Keratinocyte (primary cell): ENCODE results near the gene MRPL10. TPM values are rescaled to one million over a fixed set of nuclear protein-coding genes. Genes with fewer than 3 reads are reported as not detected.

Experiments
- DNase-seq: peaks from one replicate; pipeline ENCODE4 v3.0.0-alpha.2; 2011; ENCODE audit warnings: low read depth, missing footprints, low spot score
- FAIRE-seq: peaks from 2 replicates; lab custom pipeline; 2011; peaks lifted over from hg19 to GRCh38; lab: Jason Lieb, UNC
- H2AFZ ChIP-seq: 2 replicates; pipeline ENCODE4 v1.6.0; 2012; ENCODE audit warnings: low read length, control low read depth, inconsistent platforms; ENCODE audit not compliant: control insufficient read depth
- H3K27ac ChIP-seq: 2 replicates; pipeline ENCODE4 v1.5.1; 2011; ENCODE audit warnings: low read length; ENCODE audit not compliant: control insufficient read depth, insufficient read depth
- H3K27me3 ChIP-seq: 3 replicates; pipeline ENCODE4 v1.6.0; 2011; ENCODE audit warnings: low read length; ENCODE audit not compliant: control insufficient read depth, insufficient read depth; ENCODE audit errors: extremely low read depth
- H3K36me3 ChIP-seq, 2 experiments: 2 replicates in 1 of 2; 3 replicates in 1 of 2; pipeline ENCODE4 v1.5.1; 2011; ENCODE audit warnings: low read length in 2 of 2, mild to moderate bottlenecking in 1 of 2; ENCODE audit not compliant: control insufficient read depth in 2 of 2, insufficient read depth in 2 of 2; ENCODE audit errors: extremely low read depth in 1 of 2
- H3K4me1 ChIP-seq: 3 replicates; pipeline ENCODE4 v1.5.1; 2011; ENCODE audit warnings: low read length; ENCODE audit not compliant: control insufficient read depth, insufficient read depth; ENCODE audit errors: extremely low read depth
- H3K4me2 ChIP-seq: 3 replicates; pipeline ENCODE4 v1.6.0; 2011; ENCODE audit warnings: low read depth, low read length; ENCODE audit not compliant: control insufficient read depth, insufficient read depth; ENCODE audit errors: extremely low read depth
- H3K4me3 ChIP-seq, 3 experiments: fragments of 200-600 bp in 1 of 3; sonication (generic) in 1 of 3; 2 replicates in 2 of 3; 3 replicates in 1 of 3; pipeline ENCODE4 v1.5.1; 2011 to 2016; ENCODE audit warnings: low read length in 3 of 3, mild to moderate bottlenecking in 3 of 3, control low read depth in 2 of 3, inconsistent platforms in 1 of 3, low read depth in 1 of 3, mixed read lengths in 1 of 3, mixed run types in 1 of 3, moderate library complexity in 1 of 3; ENCODE audit not compliant: control insufficient read depth in 2 of 3, insufficient read depth in 2 of 3; ENCODE audit errors: extremely low read depth in 1 of 3
- H3K79me2 ChIP-seq: 2 replicates; pipeline ENCODE4 v1.6.0; 2012; ENCODE audit warnings: low read length; ENCODE audit not compliant: control insufficient read depth, insufficient read depth
- H3K9ac ChIP-seq: 3 replicates; pipeline ENCODE4 v1.6.0; 2011; ENCODE audit warnings: low read length; ENCODE audit not compliant: control insufficient read depth, insufficient read depth; ENCODE audit errors: extremely low read depth
- H3K9me1 ChIP-seq: 3 replicates; pipeline ENCODE4 v1.6.0; 2011; ENCODE audit warnings: low read length; ENCODE audit not compliant: control insufficient read depth, insufficient read depth; ENCODE audit errors: extremely low read depth
- H3K9me3 ChIP-seq: 2 replicates; pipeline ENCODE4 v1.5.1; 2012; ENCODE audit warnings: low read depth, low read length; ENCODE audit not compliant: control insufficient read depth
- H4K20me1 ChIP-seq: 3 replicates; pipeline ENCODE4 v1.6.0; 2011; ENCODE audit warnings: low read length; ENCODE audit not compliant: control insufficient read depth, insufficient read depth; ENCODE audit errors: extremely low read depth
- CTCF ChIP-seq, 3 experiments: IDR thresholded peaks in 1 of 3; conservative IDR thresholded peaks in 1 of 3; optimal IDR thresholded peaks in 1 of 3; 2 replicates in 2 of 3; 3 replicates in 1 of 3; pipeline versions ENCODE3 to v1.5.1; 2011; ENCODE audit warnings: low read length in 3 of 3, mild to moderate bottlenecking in 3 of 3, moderate library complexity in 2 of 3, control low read depth in 1 of 3, inconsistent platforms in 1 of 3; ENCODE audit not compliant: insufficient read depth in 2 of 3; ENCODE audit errors: extremely low read depth in 1 of 3
- EZH2 ChIP-seq: IDR thresholded peaks from one replicate; pipeline ENCODE4 v1.6.1; 2012; ENCODE audit warnings: inconsistent platforms, mild to moderate bottlenecking, low read length, moderate library complexity
- dilution Hi-C: fragments of 300-500 bp; cut with MboI; formaldehyde crosslinking; loops from one replicate; pipeline ENCODE4 v1.7.0; 2020; ENCODE audit warnings: low sequenced_read_pairs; ENCODE audit not compliant: extremely low pct_ligation_motif_present
- polyA plus RNA-seq, 5 experiments: library from polyadenylated mRNA; depleted of rRNA in 3 of 5; stranded (reverse) in 3 of 5; stranded (forward) in 1 of 5; unstranded in 1 of 5; fragments of >200 nt; gene quantifications; 1 replicate in 1 of 5; 2 replicates in 3 of 5; 3 replicates in 1 of 5; pipeline versions ENCODE4 v1.2.1 to v1.2.3, GENCODE V29; 2011 to 2012; ENCODE audit warnings: missing spikeins in 2 of 5, low read depth in 1 of 5, low replicate concordance in 1 of 5

The MRPL10 gene
- polyA plus RNA-seq, 1 donor (not counting 4 experiments of a cell fraction or from before 2014, with no cell fraction given), result 42.4 TPM

- no peaks in the 10 kb centered on the region for H3K9me1 ChIP-seq
- peak overlapping the region; percentile 96 for H2AFZ ChIP-seq
- H3K27me3 ChIP-seq, result no peaks in the 10 kb centered on the region
- H4K20me1 ChIP-seq, result no peaks in the 10 kb centered on the region
- dilution Hi-C loops, result no loop called here
- peaks cover 0 to 19% of the 10 kb centered on the region in 2 experiments for H3K36me3 ChIP-seq
- peak overlapping the region; percentile 78 to 95 (median 88) for H3K4me3 ChIP-seq
- H3K27ac ChIP-seq, result no peak overlapping the region
- no peak for DNase-seq
- peaks cover 5% of the 10 kb centered on the region for H3K79me2 ChIP-seq
- no peak for TF ChIP-seq EZH2
- no peak for TF ChIP-seq CTCF (optimal IDR thresholded peaks at IDR 0.05 in 1 of 3, IDR thresholded peaks at IDR 0.05 in 1 of 3, conservative IDR thresholded peaks at IDR 0.05 in 1 of 3; ENCODE audit: extremely low read depth in 1 of 3, insufficient read depth in 2 of 3, low read length in 3 of 3)
- FAIRE-seq, result no peak
- H3K4me2 ChIP-seq, result peak overlapping the region; percentile 96
- H3K4me1 ChIP-seq, result peaks cover 21% of the 10 kb centered on the region
- no peaks in the 10 kb centered on the region for H3K9me3 ChIP-seq
- peak overlapping the region; percentile 81 for H3K9ac ChIP-seq
Measured at GRCh38 chr17:47840001-47840741, 8.8 kb upstream of the MRPL10 start.

GRCh38 chr17:47839071-47839470 lies 7.7 kb upstream of the MRPL10 start:
- no peak for TF ChIP-seq EZH2
- no peak for TF ChIP-seq CTCF (optimal IDR thresholded peaks at IDR 0.05 in 1 of 3, IDR thresholded peaks at IDR 0.05 in 1 of 3, conservative IDR thresholded peaks at IDR 0.05 in 1 of 3; ENCODE audit: extremely low read depth in 1 of 3, insufficient read depth in 2 of 3, low read length in 3 of 3)
- Histone ChIP-seq H3K4me1 (peaks cover 21% of the 10 kb centered on the region), H3K79me2 (peaks cover 5% of the 10 kb centered on the region), H3K36me3 (peaks cover 0 to 19% of the 10 kb centered on the region in 2 experiments), H3K27ac (no peak overlapping the region), H3K4me2 (no peak overlapping the region), H3K9me3 (no peaks in the 10 kb centered on the region), H4K20me1 (no peaks in the 10 kb centered on the region), H3K27me3 (no peaks in the 10 kb centered on the region), H3K4me3 (no peak overlapping the region), H2AFZ (no peak overlapping the region), H3K9me1 (no peaks in the 10 kb centered on the region), H3K9ac (no peak overlapping the region)
- DNase-seq, result no peak
- no peak for FAIRE-seq
- dilution Hi-C loops, result no loop called here
